C4-2B (cell line): ENCODE results near the gene MAZ.

Source experiments
- ZFX ChIP-seq: fragments of 450-650 bp; IDR thresholded peaks from 2 replicates; pipeline ENCODE4 v1.6.1; 2017
- TF ChIP-seq, protein P1 (sequence below): fragments of 450-650 bp; conservative IDR thresholded peaks from 2 replicates; pipeline ENCODE4 v1.5.1; 2017; ENCODE audit warnings: mild to moderate bottlenecking

- TF ChIP-seq, protein P1, sequence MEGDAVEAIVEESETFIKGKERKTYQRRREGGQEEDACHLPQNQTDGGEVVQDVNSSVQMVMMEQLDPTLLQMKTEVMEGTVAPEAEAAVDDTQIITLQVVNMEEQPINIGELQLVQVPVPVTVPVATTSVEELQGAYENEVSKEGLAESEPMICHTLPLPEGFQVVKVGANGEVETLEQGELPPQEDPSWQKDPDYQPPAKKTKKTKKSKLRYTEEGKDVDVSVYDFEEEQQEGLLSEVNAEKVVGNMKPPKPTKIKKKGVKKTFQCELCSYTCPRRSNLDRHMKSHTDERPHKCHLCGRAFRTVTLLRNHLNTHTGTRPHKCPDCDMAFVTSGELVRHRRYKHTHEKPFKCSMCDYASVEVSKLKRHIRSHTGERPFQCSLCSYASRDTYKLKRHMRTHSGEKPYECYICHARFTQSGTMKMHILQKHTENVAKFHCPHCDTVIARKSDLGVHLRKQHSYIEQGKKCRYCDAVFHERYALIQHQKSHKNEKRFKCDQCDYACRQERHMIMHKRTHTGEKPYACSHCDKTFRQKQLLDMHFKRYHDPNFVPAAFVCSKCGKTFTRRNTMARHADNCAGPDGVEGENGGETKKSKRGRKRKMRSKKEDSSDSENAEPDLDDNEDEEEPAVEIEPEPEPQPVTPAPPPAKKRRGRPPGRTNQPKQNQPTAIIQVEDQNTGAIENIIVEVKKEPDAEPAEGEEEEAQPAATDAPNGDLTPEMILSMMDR = no peak
- TF ChIP-seq ZFX = no peak
Observed at GRCh38 chr16:29840240-29840639, 33.9 kb downstream of the MAZ start.
